ENCODE data around the gene SAC3D1.
"Not testable (repeated sequence)": the region's sequence is repeated elsewhere in the genome, so short reads cannot be mapped to it uniquely, and the experiment has no call there.

Gene SAC3D1

DNA sequence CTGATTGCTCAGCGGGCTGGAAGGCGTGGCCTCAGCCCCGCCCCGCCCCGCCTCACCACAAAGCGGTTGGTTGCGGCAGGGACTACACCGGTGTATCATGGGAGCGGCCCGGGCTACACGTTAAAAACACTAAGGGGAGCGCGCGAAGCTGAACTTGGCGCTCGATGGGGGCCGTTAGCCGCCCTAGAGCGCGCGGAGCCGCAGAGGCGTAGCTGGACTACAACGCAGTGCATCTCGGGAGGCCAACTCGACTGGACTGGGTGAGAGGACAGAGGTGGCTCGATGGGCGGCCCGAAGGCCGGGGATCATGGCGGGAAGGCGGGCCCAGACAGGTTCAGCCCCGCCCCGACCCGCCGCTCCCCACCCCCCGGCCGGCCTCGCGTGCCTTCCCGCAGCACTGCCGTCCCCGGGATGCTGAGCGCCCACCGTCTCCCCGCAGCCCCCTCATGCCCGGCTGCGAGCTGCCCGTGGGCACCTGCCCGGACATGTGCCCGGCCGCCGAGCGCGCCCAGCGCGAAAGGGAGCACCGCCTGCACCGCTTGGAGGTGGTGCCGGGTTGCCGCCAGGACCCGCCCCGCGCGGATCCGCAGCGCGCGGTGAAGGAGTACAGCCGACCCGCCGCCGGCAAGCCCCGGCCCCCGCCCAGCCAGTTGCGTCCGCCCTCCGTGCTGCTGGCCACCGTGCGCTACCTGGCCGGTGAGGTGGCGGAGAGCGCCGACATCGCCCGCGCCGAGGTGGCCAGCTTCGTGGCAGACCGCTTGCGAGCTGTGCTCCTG lies at the start of gene SAC3D1:
Gene SAC3D1 (plus strand): TSS at position 364 of the 776 bp plus-strand sequence. CDS start 83 bp downstream, at position 447.
- H3K36me3 Mint-ChIP-seq = peaks cover 26% of the 10 kb centered on the region
- H3K27ac Mint-ChIP-seq = peak within 1 kb of the TSS; percentile 93
- H3K4me3 Mint-ChIP-seq = peak within 1 kb of the TSS; percentile 93
- ATAC-seq = peak; percentile 98
- no peaks in the 10 kb centered on the region for H3K27me3 Mint-ChIP-seq
- H3K9me3 Mint-ChIP-seq = no peaks in the 10 kb centered on the region
- peaks cover 19% of the 10 kb centered on the region for H3K4me1 Mint-ChIP-seq

DNA sequence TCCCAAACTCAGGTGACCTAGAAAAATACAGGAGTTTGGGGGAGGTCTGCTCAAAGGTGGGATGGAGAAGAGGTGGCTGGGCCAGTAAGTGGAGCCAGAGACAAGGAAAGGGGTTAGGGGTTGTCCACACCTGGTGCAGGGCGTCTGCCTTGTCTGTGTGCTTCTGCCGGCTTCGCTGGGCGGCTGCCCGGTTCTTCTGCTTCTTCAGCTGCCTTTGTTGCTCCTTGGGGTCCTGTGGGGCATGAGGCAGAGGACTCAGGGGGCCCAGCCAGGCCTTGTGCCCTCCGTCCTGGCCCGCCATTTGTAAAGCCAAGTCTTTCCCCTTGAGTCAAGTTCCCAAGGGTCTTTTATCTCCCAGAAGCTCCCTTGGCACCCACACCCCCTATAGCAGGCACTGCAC lies 46.7 kb upstream of the SAC3D1 start:
- no peaks in the 10 kb centered on the region for H3K36me3 Mint-ChIP-seq
- no peaks in the 10 kb centered on the region for H3K27me3 Mint-ChIP-seq
- peaks cover 53% of the 10 kb centered on the region for H3K4me1 Mint-ChIP-seq
- no peaks in the 10 kb centered on the region for H3K9me3 Mint-ChIP-seq
- ATAC-seq = no peak
- H3K4me3 Mint-ChIP-seq = no peak overlapping the region
- peak overlapping the region; percentile 17 for H3K27ac Mint-ChIP-seq

DNA sequence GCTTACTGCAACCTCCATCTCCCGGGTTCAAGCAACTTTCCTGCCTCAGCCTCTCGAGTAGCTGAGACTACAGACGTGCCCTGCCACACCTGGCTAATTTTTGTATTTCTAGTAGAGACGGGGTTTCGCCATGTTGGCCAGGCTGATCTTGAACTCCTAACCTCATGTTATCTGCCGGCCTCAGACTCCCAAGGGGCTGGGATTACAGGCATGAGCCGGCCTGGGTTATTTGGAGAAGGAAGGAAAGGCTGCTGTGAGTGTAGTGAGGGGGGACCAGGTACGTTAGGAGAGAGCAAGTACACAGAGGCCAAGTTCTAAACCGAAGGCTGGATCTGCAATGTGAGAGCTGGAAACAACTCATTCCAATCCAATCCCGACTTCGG lies 44.7 kb upstream of the SAC3D1 start:
- Mint-ChIP-seq H3K9me3 (no peaks in the 10 kb centered on the region), H3K4me3 (peak overlapping the region; percentile 74), H3K4me1 (peaks cover 34% of the 10 kb centered on the region), H3K27me3 (no peaks in the 10 kb centered on the region), H3K27ac (peak overlapping the region; percentile 48), H3K36me3 (no peaks in the 10 kb centered on the region)
- ATAC-seq = no peak

DNA sequence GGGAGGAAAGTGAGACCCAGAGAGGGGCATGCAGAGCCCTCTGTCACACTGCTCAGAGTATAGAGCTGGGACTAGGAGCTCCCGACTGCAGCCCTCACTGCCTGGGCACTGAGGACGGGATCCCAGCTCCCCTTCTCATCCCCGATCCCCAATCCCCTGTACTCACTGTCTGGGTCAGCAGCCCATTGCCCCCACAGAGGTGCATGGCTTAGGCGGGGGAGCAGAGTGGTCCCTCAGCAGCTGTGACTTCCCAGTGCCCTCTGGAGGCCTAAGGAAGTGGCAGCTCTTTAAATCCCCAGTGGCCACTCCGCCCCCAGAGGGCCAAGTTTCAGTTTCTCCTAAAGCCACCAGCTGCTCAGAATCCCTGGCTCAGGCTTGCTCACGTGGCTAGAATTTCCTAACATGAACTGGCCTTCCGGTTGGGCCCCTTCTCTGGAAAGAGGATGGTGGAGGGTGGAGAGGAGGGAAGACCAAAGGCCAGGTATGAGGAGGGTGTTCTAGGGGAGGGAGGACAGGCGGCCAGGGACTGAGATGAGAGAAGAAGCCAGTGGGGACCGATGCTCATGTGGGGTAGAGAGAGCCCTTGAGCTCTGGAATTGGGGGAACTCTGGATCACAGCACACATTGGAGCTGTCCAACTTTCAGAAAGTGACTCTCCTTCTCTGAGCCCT lies 44.2 kb upstream of the SAC3D1 start, which contains the start of gene BATF2:
Gene BATF2 (minus strand): TSS at position 262 of the 671 bp plus-strand sequence. CDS start 57 bp downstream, at position 205.
- peak; percentile 79 for ATAC-seq
- peak within 1 kb of the TSS; percentile 74 for H3K4me3 Mint-ChIP-seq

DNA sequence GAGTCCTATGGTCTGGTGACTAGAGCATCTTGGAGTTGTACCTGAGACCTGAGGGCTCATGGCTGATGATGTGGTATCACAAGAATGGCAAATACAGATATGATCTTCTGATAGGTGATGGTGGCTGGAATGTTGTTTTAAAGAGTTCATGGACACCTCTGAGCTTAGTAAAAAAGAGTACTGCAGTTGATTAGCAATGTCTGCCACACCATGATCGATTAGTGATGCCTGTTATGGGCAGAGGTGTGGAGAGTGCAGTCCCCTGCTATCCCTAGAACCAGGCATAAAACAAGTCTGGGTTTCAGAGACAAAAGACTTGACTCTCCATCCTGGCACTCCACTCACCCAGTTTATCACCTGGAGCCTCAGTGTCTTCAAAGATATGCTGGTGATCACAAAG lies 42.9 kb upstream of the SAC3D1 start:
- Mint-ChIP-seq H3K4me3 (no peak overlapping the region), H3K27ac (peak overlapping the region; percentile 45)

More for the DNA sequence above, 44.2 kb upstream of the SAC3D1 start, which contains the start of gene BATF2:
- Mint-ChIP-seq H3K4me1 (peaks cover 28% of the 10 kb centered on the region), H3K9me3 (no peaks in the 10 kb centered on the region), H3K27ac (peak within 1 kb of the TSS; percentile 48), H3K27me3 (no peaks in the 10 kb centered on the region), H3K36me3 (no peaks in the 10 kb centered on the region)

DNA sequence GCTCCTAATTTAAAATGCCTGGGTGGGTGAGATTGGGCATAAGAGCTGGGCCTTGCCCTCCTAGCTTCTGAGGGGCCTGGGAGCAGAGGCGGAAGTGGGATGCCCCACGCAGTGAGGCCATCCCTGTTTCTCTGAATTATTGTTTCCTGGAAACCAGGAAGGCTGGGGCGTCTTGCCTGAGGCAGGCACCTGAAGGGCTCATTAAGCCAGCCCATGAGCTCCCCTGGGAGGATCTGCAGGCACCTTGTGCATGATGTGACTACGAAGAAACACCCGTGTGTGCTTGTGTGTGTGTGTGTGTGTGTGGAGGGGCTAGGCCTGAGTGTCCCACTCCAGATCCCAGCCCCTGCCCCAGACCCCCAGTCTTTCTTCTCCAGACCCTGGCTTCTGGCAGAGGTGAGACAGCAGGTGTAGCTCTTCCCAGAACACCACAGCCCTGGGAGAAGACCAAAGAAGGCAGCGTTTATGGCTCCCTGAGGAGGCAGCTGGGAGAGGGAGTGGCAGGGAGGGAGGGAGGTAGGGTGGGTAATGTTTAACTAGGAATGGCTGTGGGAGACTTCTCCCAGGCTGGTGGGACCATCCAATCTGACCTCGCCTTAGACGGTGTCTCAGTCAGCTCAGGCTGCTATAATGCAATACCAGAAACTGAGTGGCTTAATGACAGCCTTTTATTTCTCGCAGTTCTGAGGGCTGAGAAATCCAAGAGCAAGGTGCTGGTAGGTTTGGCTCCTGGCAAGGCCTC lies 42.1 kb upstream of the SAC3D1 start:
- no peak for ATAC-seq

More for the DNA sequence above, 42.9 kb upstream of the SAC3D1 start:
- Mint-ChIP-seq H3K9me3 (no peaks in the 10 kb centered on the region), H3K27me3 (no peaks in the 10 kb centered on the region), H3K36me3 (no peaks in the 10 kb centered on the region), H3K4me1 (peaks cover 25% of the 10 kb centered on the region)
- ATAC-seq = no peak

DNA sequence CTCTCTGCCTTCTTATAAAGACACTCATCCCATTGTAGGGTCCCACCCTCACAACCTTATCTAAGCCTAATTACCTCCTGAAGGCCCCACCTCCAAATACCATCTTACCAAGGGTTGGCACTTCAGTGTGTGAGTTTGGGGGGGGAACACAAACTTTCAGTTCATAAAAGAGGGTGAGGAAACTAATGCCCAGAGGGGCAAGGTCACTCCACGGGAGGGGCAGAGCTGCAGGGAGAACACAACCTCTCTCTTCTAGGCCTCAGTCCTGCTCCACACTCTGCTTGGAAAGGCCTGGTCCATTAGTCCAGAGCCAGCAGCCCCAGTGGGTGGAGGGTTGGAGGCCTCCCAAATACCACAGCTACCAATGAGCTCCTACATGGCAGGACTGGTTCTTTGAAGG lies 41.5 kb upstream of the SAC3D1 start:
- H3K27me3 Mint-ChIP-seq = no peaks in the 10 kb centered on the region
- ATAC-seq = no peak
- no peak overlapping the region for H3K27ac Mint-ChIP-seq
- H3K4me1 Mint-ChIP-seq = peaks cover 25% of the 10 kb centered on the region
- H3K4me3 Mint-ChIP-seq = no peak overlapping the region
- H3K36me3 Mint-ChIP-seq = no peaks in the 10 kb centered on the region
- H3K9me3 Mint-ChIP-seq = no peaks in the 10 kb centered on the region

More for the DNA sequence above, 42.1 kb upstream of the SAC3D1 start:
- Mint-ChIP-seq H3K9me3 (no peaks in the 10 kb centered on the region), H3K4me1 (peaks cover 25% of the 10 kb centered on the region), H3K36me3 (no peaks in the 10 kb centered on the region), H3K4me3 (no peak overlapping the region), H3K27ac (peak overlapping the region; percentile 45), H3K27me3 (no peaks in the 10 kb centered on the region)

DNA sequence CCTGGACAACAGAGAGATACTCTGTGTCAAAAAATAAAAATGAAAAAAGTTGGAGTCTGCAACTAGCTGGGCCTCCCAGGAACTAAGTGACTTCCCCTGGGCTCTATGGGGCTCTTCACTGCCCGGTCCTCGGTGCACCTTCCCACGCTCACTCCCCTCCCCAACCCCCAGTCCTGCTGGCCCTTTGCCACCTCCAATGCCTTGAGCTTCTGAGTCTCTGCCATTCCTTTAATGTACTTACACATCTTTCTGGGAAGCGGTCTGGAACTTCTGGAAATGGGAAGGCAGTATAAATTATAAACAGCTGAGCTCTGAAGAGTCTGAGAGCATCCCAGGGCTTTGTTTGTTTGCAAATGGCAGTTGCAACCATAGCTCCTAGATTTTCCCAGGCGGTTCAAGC lies 38.3 kb upstream of the SAC3D1 start:
- no peak for ATAC-seq
- Mint-ChIP-seq H3K9me3 (no peaks in the 10 kb centered on the region), H3K27ac (no peak overlapping the region), H3K4me3 (no peak overlapping the region), H3K27me3 (no peaks in the 10 kb centered on the region), H3K36me3 (no peaks in the 10 kb centered on the region), H3K4me1 (peaks cover 11% of the 10 kb centered on the region)

DNA sequence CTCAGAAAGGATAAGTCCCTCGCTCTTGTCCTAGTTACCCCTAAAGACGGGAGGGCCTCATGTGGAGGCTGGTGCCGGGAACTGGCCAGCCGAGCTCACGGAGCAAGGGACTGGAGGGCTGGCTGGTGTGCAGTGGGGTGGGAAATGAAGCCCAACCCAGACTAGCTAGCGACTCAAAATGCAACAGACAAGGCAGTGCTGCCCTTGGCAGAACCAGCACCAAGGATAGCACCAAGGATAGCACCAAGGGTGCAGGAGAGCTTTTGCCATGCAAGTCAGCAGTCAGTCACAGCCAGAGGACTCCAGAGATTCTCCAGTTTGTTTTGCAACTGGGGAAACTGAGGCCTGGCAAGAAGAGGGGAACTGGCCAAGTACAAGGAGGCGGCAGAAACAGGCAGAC lies 37.7 kb upstream of the SAC3D1 start:
- H3K27me3 Mint-ChIP-seq = no peaks in the 10 kb centered on the region
- no peak overlapping the region for H3K27ac Mint-ChIP-seq
- no peaks in the 10 kb centered on the region for H3K9me3 Mint-ChIP-seq
- ATAC-seq = no peak
- no peak overlapping the region for H3K4me3 Mint-ChIP-seq
- H3K36me3 Mint-ChIP-seq = no peaks in the 10 kb centered on the region
- H3K4me1 Mint-ChIP-seq = peaks cover 8% of the 10 kb centered on the region

DNA sequence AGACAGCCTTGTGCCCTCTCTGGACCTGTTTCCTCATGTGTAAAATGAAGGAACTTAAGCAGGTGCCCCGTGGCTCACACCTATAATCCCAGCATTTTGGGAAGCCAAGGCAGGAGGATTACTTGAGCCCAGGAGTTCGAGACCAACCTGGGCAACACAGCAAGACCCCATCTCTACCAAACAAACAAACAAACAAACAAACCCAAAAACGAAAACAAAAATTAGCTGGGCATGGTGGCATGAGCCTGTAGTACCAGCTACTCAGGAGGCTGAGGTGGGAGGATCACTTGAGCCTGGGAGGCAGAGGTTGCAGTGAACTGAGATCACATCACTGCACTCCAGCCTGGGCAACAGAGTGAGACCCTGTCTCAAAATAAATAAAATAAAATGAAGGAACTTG lies 37.0 kb upstream of the SAC3D1 start:
- not testable (repeated sequence) for H3K9me3 Mint-ChIP-seq, H3K36me3 Mint-ChIP-seq, H3K4me1 Mint-ChIP-seq, ATAC-seq, H3K4me3 Mint-ChIP-seq, H3K27me3 Mint-ChIP-seq, H3K27ac Mint-ChIP-seq

DNA sequence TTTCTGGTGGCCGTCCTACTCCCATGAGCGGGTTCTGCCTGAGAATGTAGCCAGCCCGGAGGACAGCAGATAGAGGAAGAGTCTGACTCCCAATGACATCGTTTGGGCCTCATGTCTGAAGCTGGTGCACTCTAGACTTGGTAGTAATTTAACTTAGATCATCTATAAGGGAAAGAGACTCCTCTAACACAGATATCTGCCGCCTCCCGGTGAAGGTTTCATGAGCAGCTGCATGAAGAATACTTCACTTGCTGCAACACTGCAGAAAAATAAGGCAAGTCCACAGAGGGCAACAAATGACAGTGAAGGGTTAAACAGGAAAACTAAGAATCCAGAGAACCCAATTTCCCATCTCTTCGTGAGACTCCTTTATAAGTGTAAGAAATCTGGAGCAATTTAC lies 33.0 kb upstream of the SAC3D1 start:
- H3K27me3 Mint-ChIP-seq = no peaks in the 10 kb centered on the region
- H3K9me3 Mint-ChIP-seq = no peaks in the 10 kb centered on the region
- ATAC-seq = no peak
- no peaks in the 10 kb centered on the region for H3K36me3 Mint-ChIP-seq
- H3K27ac Mint-ChIP-seq = no peak overlapping the region
- peaks cover 4% of the 10 kb centered on the region for H3K4me1 Mint-ChIP-seq
- H3K4me3 Mint-ChIP-seq = no peak overlapping the region

DNA sequence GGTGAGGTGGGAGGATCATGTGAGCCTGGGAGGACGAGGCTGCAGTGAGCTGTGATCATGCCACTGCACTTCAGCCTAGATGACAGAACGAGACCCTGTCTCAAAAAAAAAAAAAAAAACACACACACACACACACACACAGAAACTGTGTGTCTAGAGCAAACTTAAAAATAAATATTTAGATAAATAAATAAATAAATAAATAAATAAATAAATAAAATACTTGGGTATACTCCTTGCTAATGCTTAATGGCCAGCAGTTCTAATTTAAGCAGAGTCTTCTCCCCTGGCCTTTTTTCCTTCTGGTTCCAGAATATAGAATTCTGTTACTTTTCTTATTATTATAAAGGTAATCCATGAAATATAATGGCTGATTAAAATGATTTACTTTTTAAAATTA lies 32.1 kb upstream of the SAC3D1 start:
- Mint-ChIP-seq H3K4me1 (peaks cover 11% of the 10 kb centered on the region), H3K36me3 (no peaks in the 10 kb centered on the region), H3K4me3 (no peak overlapping the region), H3K27ac (no peak overlapping the region), H3K9me3 (no peaks in the 10 kb centered on the region), H3K27me3 (no peaks in the 10 kb centered on the region)
- ATAC-seq = no peak

DNA sequence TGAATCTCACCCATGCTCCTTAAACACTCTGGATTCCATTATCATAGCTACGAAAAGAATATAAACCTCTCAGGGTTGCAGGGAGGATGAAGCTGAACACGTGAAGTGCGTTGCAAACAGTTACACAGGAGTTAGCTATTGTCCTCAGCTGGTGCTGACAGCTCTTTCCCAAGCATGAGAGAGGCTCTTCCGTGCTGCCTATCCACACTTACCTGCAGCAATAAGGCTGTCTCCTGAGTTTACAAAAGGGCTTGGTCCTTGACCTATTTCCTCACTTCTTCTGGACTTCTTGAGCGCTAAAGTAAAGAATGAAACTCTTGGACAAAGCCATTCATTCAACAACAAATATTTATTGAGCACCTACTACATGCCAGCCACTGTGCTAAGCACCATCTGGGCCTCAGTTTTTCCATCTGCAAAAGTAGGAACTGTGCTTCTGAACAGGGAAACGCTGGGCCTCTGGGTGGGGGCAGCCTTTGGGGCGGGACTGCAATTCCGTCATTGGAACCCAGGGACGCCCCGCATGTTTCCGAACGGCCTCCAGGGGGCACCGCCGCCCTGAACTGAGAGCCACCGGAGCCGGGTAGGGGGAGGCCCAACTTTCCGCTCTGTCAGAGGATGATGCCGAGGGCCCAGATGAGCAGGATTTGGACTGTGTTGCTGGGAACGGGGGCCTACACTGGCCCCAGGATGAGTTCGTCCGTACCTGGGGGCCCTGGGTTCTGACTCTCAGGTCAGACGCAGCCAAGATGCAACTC lies 27.7 kb upstream of the SAC3D1 start:
- Mint-ChIP-seq H3K27ac (peak overlapping the region; percentile 97), H3K27me3 (no peaks in the 10 kb centered on the region), H3K9me3 (no peaks in the 10 kb centered on the region), H3K4me3 (peak overlapping the region; percentile 85), H3K4me1 (peaks cover 37% of the 10 kb centered on the region), H3K36me3 (peaks cover 16% of the 10 kb centered on the region)
- ATAC-seq = peak; percentile 92

DNA sequence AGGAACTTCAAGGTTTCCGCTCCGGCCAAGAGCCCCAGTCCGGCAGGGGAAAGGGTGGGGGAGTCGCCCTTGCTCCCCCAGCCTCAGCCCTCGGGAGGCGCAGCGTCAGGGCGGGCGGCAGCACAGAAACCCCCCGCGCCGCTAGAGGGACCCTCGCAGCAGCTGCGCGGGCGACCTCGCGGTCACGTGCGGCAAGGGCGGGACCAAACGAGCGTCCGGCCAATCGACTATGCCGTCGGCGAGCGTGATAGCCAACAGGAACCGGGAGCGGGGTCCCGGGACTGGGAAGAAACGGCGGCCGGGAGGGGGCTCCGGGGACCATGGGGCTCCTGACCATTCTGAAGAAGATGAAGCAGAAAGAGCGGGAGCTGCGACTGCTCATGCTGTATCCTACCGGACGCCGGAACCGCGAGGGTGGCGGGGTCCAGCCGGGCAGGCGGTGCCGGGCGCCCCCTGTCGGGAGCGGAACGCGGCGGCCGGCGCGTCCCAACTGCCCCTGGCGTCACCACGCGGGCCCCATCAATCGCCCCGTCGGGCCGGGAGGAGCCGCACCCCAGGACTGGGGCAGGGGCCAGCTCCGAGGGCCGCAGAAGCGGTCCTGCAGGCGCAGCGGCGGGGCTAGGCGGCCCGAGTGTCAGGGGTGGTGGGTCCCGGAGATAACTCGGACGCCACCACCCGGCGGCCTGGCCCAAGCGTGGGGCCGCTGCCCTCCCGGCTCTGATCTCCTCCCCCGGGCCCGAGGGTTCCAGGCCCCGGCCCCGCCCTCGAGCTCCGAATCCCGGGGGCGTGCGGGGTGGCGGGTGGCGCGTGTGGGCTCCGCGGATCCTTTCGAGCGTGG lies 26.9 kb upstream of the SAC3D1 start, which contains the start of gene ARL2:
Gene ARL2 (plus strand): TSS at position 273 of the 838 bp plus-strand sequence. CDS start 48 bp downstream, at position 321.
- Mint-ChIP-seq H3K36me3 (peaks cover 20% of the 10 kb centered on the region), H3K27ac (peak within 1 kb of the TSS; percentile 97), H3K4me3 (peak within 1 kb of the TSS; percentile 85), H3K9me3 (no peaks in the 10 kb centered on the region), H3K27me3 (no peaks in the 10 kb centered on the region), H3K4me1 (peaks cover 37% of the 10 kb centered on the region)
- ATAC-seq = peak; percentile 90

All from stimulated activated memory B cell treated with anti-CD40 and anti-IgM and Interleukin-4, amounts not matched to agents 10 μg/mL and 1 μg/mL and 100 μg/mL, for 72 hours (primary cell).